BJ (cell line): ENCODE measurements around the gene SELPLG. TPM values are rescaled to one million over a fixed set of nuclear protein-coding genes. Genes with fewer than 3 reads are reported as not detected.

Experiments used
- CTCF ChIA-PET: fragments of 350-600 bp; formaldehyde crosslinking; extraction: SDS; loops from one replicate; lab custom pipeline; 2021; ENCODE audit warnings: antibody characterized with exemption, inconsistent platforms; lab: Yijun Ruan, JAX
- POLR2A ChIA-PET: fragments of 300-600 bp; sonication (Branson Sonifier 250); formaldehyde crosslinking; extraction: SDS; loops from one replicate; lab custom pipeline; 2021; ENCODE audit warnings: antibody characterized with exemption; lab: Charles Lee
- DNase-seq: peaks from one replicate; pipeline ENCODE4 v3.0.0-alpha.2; 2011; ENCODE audit warnings: low read depth
- H3K27me3 ChIP-seq: 2 replicates; pipeline ENCODE4 v1.6.0; 2011; ENCODE audit warnings: low read length; ENCODE audit not compliant: control insufficient read depth, insufficient read depth
- H3K36me3 ChIP-seq: 2 replicates; pipeline ENCODE4 v1.5.1; 2011; ENCODE audit warnings: low read length; ENCODE audit not compliant: control insufficient read depth, insufficient read depth
- H3K4me3 ChIP-seq: 2 replicates; pipeline ENCODE4 v1.5.1; 2011; ENCODE audit warnings: low read depth, mild to moderate bottlenecking, control low read depth, low read length
- polyA plus RNA-seq: library from polyadenylated mRNA; depleted of rRNA; stranded (reverse); fragments of >200 nt; gene quantifications from 2 replicates; pipeline ENCODE4 v1.2.3, GENCODE V29; 2011
- TF ChIP-seq, protein P1 (sequence below): IDR thresholded peaks from 2 replicates; pipeline ENCODE4 v1.5.1; 2011; ENCODE audit warnings: low read depth, mild to moderate bottlenecking, control low read depth, inconsistent platforms, low read length, moderate library complexity; ENCODE audit not compliant: insufficient read depth

The SELPLG gene
- polyA plus RNA-seq, 1 experiment, result 8.1 TPM

DNA sequence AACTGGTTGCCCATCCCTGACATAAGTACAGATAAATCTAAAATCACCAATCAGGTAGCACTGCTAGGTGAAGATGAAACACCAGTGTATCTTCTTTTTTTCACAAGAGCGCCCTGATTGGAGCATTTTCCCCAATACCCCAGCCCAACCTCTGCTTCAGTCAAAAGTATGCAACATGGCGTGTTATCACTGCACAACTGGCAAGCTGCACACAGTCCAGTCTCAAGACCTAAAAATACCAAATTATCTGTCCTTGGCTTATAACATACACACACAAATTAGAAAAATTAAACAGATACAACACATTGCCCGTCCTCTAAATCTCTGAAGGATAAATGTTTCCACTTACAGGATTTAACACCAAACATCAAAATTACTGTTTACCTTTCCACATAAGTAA is 20.2 kb upstream of the SELPLG start:
- CTCF ChIA-PET, result interaction anchor here (1.0 to 2.7 kb wide), 3 partner anchors 11 to 150 kb away, joined by 4 to 9 read pairs (median 7); no protein-coding TSS in a partner anchor
- TF ChIP-seq, protein P1, sequence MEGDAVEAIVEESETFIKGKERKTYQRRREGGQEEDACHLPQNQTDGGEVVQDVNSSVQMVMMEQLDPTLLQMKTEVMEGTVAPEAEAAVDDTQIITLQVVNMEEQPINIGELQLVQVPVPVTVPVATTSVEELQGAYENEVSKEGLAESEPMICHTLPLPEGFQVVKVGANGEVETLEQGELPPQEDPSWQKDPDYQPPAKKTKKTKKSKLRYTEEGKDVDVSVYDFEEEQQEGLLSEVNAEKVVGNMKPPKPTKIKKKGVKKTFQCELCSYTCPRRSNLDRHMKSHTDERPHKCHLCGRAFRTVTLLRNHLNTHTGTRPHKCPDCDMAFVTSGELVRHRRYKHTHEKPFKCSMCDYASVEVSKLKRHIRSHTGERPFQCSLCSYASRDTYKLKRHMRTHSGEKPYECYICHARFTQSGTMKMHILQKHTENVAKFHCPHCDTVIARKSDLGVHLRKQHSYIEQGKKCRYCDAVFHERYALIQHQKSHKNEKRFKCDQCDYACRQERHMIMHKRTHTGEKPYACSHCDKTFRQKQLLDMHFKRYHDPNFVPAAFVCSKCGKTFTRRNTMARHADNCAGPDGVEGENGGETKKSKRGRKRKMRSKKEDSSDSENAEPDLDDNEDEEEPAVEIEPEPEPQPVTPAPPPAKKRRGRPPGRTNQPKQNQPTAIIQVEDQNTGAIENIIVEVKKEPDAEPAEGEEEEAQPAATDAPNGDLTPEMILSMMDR, result no peak
- DNase-seq, result no peak
- H3K4me3 ChIP-seq, result no peak overlapping the region
- POLR2A ChIA-PET, result no interaction called here
- H3K36me3 ChIP-seq, result peaks cover 15% of the 10 kb centered on the region
- H3K27me3 ChIP-seq, result no peaks in the 10 kb centered on the region

DNA sequence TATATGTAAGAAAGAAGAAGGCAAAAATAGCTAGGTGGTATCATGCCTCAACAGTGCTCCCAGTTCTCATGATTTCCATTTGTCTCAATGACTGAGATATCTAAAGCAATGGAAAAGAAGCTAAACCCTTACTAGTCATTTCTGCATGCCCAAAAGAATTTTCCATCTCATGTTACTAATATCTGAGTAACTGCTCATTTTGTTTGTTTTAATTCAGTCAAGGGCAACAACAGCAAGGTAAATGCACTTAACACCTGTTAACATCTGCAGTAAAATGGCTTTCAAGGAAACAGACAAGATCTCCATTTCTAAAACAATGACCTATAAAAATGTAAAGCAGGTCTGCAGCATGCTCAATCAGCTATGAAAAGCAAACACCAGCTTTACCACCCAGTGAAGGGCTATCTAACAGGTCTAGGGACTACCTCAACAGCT is 19.4 kb upstream of the SELPLG start:
- Histone ChIP-seq H3K36me3 (peaks cover 17% of the 10 kb centered on the region), H3K4me3 (no peak overlapping the region), H3K27me3 (no peaks in the 10 kb centered on the region)
- no peak for DNase-seq
- ChIA-PET POLR2A (interaction anchor here (0.5 kb wide), 1 partner anchor 338 kb away, joined by 6 read pairs; no protein-coding TSS in a partner anchor), CTCF (interaction anchor here (1.0 to 2.7 kb wide), 3 partner anchors 11 to 151 kb away, joined by 4 to 9 read pairs (median 7); no protein-coding TSS in a partner anchor)
- TF ChIP-seq, protein P1, result no peak

DNA sequence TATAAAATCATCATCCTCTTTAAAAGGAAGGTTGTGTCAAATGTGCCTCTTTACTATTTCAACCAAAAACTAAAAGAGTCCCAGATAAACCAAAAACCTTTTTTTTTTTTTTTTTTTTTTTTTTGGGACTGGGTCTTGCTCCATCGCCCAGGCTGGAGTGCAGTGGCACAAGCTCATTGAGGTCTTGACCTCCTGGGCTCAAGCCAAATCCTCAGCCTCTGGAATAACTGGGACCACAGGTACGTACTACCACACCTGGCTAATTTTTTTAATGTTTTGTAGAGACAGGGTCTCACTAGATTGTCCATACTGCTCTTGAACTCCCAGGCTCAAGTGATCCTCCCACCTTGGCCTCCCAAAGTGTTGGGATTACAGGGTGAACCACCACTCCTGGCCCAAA is 16.4 kb upstream of the SELPLG start:
- Histone ChIP-seq H3K27me3 (no peaks in the 10 kb centered on the region), H3K36me3 (peaks cover 22% of the 10 kb centered on the region), H3K4me3 (no peak overlapping the region)
- DNase-seq, result no peak
- POLR2A ChIA-PET, result no interaction called here
- TF ChIP-seq, protein P1, result no peak
- CTCF ChIA-PET, result interaction anchor here (0.5 to 2.4 kb wide), 7 partner anchors 12 to 443 kb away, joined by 3 to 11 read pairs (median 3); partner anchors contain the start of gene ALKBH2

DNA sequence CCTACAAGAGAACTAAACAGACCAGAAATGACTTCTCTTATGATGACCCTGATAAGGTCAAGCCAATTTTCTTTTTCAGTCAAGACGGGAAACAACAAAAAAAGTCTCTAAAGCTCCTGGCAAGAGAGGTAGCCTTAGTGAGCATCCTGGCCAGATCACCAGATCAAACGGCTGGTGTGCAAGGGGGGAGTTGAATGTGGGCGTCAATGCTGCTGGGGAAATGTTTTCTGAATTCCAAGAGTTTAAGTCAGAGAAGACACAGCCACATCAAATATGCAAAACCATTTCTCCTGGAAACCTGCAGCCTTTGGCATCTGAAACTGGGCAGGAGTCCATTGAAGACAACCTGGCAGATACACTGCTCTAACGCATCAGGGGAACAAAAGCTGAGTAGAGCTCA is 16.0 kb upstream of the SELPLG start:
- ChIA-PET POLR2A (no interaction called here), CTCF (interaction anchor here (0.5 to 2.4 kb wide), 6 partner anchors 12 to 443 kb away, joined by 3 to 11 read pairs (median 4); partner anchors contain the start of gene ALKBH2)
- TF ChIP-seq, protein P1, result no peak
- Histone ChIP-seq H3K4me3 (no peak overlapping the region), H3K27me3 (no peaks in the 10 kb centered on the region), H3K36me3 (peaks cover 22% of the 10 kb centered on the region)
- peak; percentile 71 for DNase-seq

DNA sequence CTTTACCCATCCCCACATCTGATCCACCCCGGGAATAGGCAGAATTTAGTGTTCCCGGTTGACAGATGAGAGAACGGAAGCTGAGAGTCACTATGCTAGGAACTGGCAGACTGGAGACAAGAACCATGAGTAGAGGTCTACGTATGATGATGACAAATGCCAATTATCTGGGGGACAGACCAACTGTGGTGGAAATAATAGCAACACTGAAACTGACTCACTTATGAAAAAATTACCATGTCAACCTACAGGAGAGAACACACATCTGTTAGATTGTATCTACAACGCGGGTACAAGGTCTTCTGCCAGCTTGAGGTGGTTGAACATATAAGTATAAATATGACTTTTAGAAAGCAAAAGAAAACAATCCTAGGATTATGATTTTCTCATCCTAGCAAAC is 15.4 kb upstream of the SELPLG start:
- ChIA-PET POLR2A (no interaction called here), CTCF (interaction anchor here (2.1 to 2.4 kb wide), 2 partner anchors 19 to 155 kb away, joined by 6 to 11 read pairs; no protein-coding TSS in a partner anchor)
- DNase-seq, result no peak
- Histone ChIP-seq H3K4me3 (no peak overlapping the region), H3K27me3 (no peaks in the 10 kb centered on the region), H3K36me3 (peaks cover 22% of the 10 kb centered on the region)
- TF ChIP-seq, protein P1, result no peak
